ENCODE measurements around the gene ZMYND12.

DNA sequence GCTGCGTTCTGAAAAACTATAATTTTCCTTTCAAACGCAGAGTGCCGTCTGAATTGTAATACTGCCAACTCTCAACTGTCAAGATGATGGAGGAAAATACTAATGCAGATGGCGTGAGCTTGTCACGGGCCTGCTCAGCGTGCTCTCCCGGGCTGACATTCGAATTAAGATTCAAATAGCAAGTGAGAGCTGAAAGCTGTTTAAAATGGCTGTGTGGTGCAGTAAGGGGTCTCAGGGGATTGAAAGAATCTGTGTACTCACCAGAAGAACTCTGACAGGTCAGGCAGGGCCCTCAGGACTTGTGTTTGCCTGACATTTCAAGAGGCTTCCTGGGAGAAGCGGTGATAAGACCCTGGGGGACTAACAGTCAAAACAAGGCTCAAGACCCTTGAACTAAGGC is 33.1 kb downstream of the ZMYND12 start:
- TF ChIP-seq, protein P1, sequence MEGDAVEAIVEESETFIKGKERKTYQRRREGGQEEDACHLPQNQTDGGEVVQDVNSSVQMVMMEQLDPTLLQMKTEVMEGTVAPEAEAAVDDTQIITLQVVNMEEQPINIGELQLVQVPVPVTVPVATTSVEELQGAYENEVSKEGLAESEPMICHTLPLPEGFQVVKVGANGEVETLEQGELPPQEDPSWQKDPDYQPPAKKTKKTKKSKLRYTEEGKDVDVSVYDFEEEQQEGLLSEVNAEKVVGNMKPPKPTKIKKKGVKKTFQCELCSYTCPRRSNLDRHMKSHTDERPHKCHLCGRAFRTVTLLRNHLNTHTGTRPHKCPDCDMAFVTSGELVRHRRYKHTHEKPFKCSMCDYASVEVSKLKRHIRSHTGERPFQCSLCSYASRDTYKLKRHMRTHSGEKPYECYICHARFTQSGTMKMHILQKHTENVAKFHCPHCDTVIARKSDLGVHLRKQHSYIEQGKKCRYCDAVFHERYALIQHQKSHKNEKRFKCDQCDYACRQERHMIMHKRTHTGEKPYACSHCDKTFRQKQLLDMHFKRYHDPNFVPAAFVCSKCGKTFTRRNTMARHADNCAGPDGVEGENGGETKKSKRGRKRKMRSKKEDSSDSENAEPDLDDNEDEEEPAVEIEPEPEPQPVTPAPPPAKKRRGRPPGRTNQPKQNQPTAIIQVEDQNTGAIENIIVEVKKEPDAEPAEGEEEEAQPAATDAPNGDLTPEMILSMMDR (conservative IDR thresholded peaks at IDR 0.05; ENCODE audit: low read depth, low read length) = no peak
- no peak for TF ChIP-seq EZH2phosphoT487 (IDR thresholded peaks at IDR 0.05; ENCODE audit: borderline replicate concordance, low read length)
